Measurements from ENCODE around the gene RIMBP2.
"Not testable (repeated sequence)": the region's sequence is repeated elsewhere in the genome, so short reads cannot be mapped to it uniquely, and the experiment has no call there.

RIMBP2 gene

GRCh38 chr12:130658145-130658911, 57.8 kb downstream of the RIMBP2 start:
- DNase-seq (ENCODE audit: low read depth in 1 of 2, low spot score in 1 of 2) = no peak

- no peak for DNase-seq (ENCODE audit: low read depth in 1 of 2, low spot score in 1 of 2)
These were observed 59.7 kb downstream of the RIMBP2 start for GRCh38 chr12:130656411-130656810.

DNA sequence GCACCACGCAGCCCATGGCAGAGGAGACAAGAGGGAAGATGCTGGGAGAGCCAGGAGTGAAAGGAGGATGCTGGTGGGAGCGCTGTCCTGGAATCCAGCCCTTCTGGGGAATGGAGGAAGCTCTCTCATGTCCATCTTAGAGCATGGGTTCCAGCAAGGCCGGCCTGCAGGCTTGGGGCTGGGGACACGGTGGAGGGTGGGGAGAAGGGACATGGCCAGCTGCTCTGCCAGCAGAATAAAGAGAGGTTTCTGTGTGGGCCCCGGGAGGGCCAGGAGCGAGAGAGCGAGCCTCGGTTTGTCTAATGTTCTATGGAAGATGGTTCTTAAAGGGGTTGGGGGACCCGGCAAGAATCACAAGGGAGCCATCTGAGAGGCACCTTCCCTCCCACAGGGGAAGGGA, 60.2 kb downstream of the RIMBP2 start:
- DNase-seq (ENCODE audit: low read depth in 1 of 2, low spot score in 1 of 2) = no peak

GRCh38 chr12:130655010-130655409, 61.1 kb downstream of the RIMBP2 start:
- DNase-seq (ENCODE audit: low read depth in 1 of 2, low spot score in 1 of 2) = no peak

- no peak for DNase-seq (ENCODE audit: low read depth in 1 of 2, low spot score in 1 of 2)
These were observed 64.7 kb downstream of the RIMBP2 start for GRCh38 chr12:130651188-130651959.

GRCh38 chr12:130650131-130650530, 66.0 kb downstream of the RIMBP2 start:
- DNase-seq (ENCODE audit: low read depth in 1 of 2, low spot score in 1 of 2) = no peak

DNA sequence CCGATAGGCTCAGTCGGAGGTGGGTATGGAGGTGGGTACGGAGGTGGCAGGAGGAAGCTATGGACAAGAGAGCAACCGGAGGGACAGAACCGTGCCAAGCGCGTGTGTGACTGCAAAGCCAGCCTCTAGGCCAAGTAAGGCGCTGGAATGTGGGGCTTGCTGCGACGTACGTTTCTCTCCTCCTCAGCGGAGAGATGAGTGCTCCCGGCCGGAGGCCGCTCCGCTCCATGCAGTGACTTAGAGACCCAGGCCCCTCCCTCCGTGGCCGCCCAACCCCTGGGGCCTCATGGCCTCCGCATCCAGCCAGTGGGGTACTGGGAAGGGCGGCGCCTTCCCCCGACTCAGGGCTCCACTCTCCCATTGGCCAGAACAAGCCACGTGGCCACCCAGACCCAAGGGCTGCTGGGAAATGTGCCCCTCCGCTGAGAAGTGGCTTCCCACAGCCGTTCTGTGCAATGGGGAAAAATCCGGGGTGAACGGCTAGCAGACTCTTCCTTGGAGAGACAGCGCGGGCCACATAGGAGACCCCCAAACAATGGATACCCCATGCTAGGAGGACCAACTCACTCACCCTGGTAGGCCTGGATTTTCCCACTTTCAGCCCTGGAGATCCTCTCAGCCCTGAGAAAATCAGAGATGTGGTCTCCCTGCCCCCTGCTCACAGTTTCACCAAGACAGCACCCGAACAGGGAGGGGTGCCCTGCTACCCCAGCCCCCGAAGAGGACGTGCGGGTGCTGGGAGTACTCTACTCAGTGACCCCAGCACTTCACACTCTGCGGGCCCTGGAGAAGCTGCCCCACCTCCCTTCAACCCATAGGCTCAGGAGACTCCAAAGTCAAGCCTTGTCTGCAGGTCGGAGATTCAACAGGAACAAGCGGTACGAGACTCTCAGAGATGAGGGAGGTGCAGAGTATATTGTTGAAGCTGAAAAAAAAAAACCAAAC, 66.7 kb downstream of the RIMBP2 start:
- DNase-seq (ENCODE audit: low read depth in 1 of 2, low spot score in 1 of 2) = no peak

DNA sequence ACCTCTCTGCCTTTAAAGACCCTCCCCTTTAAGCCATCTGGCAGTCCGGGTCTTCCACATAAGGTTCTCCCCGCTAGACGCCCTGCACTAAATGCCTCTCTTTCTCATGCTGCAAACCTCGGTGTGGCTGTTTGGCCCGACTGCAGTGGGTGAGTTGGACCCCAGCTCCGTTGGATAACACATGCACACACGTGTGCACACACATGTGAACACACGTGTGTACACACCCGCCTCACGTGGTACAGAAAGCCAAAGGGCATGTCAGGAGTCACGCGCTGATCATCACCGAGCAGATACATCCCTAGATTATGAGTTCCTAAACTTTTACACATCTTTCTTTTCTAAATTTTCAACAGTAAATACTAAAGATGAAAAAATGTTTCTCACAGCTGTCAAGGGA, 68.3 kb downstream of the RIMBP2 start:
- no peak for DNase-seq (ENCODE audit: low read depth in 1 of 2, low spot score in 1 of 2)

DNA sequence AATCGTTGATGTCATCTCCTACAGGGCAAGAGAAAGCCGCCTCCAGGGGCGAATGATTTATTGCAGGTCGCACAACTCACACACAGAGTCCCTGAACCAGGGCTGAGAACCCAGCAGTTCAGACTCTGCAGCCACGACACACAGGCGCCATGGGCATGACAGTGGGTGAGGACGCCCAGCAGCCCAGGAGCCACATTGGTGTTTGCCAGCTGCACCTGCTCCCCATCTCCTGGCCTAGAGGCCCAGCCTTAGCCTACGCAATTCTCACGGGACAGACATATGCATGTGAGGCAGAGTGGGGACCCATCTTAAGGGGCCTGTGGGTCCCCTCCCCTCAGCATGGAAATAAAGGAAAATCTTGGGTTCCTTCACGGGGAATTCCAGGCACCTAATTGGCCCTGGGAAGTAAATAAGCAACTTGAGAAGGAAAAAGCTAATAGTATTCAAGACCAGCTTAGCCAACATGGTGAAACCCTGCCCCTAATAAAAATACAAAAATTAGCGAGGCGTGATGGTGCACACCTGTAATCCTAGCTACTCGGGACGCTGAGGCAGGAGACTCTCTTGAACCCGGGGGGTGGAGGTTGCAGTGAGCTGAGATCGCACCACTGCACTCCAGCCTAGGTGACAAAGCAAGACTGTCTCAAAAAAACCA, 69.3 kb downstream of the RIMBP2 start:
- DNase-seq (ENCODE audit: low read depth in 1 of 2, low spot score in 1 of 2) = no peak

- not testable (repeated sequence) for DNase-seq (ENCODE audit: low read depth in 1 of 2, low spot score in 1 of 2)
These were observed 69.9 kb downstream of the RIMBP2 start for GRCh38 chr12:130646191-130646590.

DNA sequence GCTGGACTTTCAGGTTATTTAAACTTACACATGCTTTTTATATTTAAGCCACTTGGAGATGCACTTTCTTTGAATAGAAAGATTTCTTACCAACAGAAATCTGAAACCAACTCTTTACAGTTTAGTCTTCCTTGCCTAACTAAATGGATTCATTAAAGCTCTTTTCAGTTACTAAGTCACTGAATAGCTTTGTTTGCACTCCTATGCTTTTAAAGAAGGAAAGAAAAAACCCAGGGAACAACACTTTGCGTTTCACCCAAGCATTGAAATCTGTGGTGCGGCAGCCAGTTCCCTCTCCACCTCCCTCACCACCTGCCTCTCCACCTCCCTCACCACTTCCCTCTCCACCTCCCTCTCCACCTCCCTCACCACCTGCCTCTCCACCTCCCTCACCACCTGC, 70.3 kb downstream of the RIMBP2 start:
- DNase-seq (ENCODE audit: low read depth in 1 of 2, low spot score in 1 of 2) = no peak

- DNase-seq (ENCODE audit: low read depth in 1 of 2, low spot score in 1 of 2) = no peak
These were observed 71.5 kb downstream of the RIMBP2 start for GRCh38 chr12:130644566-130644965.

- no peak for DNase-seq (ENCODE audit: low read depth in 1 of 2, low spot score in 1 of 2)
These were observed 72.0 kb downstream of the RIMBP2 start for GRCh38 chr12:130644146-130644545.

GRCh38 chr12:130642856-130643255, 73.2 kb downstream of the RIMBP2 start:
- DNase-seq (ENCODE audit: low read depth in 1 of 2, low spot score in 1 of 2) = no peak

DNA sequence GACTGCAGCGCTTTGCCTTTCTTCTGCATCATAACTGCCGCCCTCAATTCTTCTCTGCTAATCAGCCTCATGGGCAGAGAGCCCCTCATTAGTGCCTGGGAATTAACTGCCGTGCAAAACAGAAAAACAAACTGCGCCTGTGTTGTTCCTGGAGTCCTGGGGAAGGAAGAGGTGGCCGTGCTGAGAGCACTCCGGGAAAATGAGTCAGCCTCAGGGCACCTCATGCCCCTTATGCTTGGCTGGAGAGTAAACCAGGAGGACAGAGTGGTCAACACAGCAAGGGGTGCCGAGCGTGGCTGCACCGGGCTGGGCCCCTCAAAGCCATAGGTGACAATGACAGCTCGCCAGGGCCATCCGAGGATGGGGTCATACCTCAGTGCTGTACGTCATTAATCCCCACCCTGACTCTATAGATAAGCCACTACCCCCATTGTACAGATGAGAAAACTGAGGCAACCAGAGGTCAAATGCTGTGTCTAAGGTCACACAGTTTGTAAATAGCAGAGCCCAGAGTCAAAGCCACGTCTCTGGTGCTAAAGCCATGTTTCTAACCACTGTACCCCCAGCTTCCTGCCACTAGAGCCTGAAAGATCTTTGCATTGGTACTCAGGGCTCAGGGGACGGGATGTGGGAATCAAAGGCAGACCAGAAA, 74.4 kb downstream of the RIMBP2 start:
- no peak for DNase-seq (ENCODE audit: low read depth in 1 of 2, low spot score in 1 of 2)

DNA sequence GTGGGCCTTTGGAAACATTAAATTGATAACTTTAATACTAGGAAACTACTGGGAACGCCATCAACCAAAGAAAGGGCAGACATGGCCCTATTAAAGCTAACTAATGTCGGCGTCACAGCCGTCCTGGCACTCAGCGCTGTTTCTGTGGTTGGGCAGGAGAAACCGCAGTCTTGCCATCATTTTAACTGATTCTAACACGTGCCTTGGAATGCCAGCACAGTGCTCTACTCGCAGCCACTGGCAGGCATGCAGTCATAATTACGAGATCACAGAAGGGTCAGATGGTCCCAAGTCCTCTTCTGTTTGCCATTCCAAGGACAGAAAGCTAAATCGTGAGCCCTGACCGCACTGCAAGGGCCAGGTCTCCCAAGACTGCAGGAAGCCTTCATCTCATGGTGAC, 75.2 kb downstream of the RIMBP2 start:
- DNase-seq (ENCODE audit: low read depth in 1 of 2, low spot score in 1 of 2) = no peak

GRCh38 chr12:130640496-130640895, 75.6 kb downstream of the RIMBP2 start:
- no peak for DNase-seq (ENCODE audit: low read depth in 1 of 2, low spot score in 1 of 2)

- no peak for DNase-seq (ENCODE audit: low read depth in 1 of 2, low spot score in 1 of 2)
These were observed 76.3 kb downstream of the RIMBP2 start for GRCh38 chr12:130639476-130640424.

DNA sequence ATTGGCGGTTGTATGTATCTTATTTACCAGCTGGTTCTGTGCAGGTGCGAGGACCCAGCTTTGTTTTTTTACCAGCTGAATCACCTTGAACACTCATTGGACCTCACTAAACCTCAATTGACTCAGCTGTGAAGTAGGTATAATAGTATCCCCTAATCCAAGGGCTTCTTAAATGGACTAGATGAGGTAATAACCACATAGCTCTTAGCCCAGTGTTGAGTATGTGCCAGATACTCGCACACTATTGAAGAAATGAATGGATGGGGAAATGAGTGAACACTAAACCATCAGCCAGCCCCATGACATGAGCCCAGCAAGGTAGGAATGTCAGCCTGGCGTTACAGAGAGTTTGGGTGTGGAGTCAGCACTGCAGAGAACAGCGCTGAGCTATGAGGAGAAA, 79.7 kb downstream of the RIMBP2 start:
- no peak for DNase-seq (ENCODE audit: low read depth in 1 of 2, low spot score in 1 of 2)

Measured in activated T-helper 1 cell treated with anti-CD3 and anti-CD28 coated beads, Interleukin-2, amount 50 U/mL, for 16 hours (primary cell).